ENCODE measurements around the gene HIBADH.

HIBADH gene

DNA sequence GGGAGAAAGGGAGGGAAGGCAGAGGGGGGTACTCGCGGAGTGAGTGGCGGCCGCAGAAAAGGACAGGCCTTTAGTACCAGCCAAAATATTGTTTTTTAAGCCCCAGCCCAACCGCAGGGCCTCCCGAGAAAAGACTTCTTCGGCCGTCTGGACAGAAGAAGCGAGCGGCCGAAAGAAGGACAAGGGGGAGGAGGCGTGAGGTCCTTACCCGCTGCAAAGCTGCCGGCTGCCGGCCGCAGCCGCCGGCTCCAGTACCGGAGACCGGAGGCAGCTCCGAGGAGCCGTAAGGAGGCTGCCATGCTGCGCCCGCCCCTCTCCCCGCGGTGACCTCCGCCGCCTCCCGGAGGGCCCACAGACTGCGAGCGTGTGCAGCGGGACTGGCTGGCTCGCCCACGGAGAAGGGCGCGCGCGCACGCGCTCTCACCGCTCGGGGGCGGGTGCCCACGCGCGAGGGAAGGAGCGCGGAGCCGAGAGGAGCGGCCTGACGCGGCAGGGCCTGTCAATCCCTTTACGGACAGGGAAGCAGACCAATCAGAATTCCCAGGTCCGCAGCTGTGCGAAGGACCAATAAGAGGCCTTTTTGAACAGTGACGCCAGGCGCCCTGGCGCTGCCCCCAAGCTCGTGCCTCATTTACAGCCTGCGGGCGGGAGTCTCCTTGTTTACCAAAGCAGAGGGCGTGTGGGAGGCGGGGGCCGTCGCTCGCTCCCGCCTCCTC, at the start of gene HIBADH:
Gene HIBADH (minus strand): TSS at position 394 of the 716 bp plus-strand sequence. CDS start 95 bp downstream, at position 299.
- DNase-seq, result peak; percentile 99

DNA sequence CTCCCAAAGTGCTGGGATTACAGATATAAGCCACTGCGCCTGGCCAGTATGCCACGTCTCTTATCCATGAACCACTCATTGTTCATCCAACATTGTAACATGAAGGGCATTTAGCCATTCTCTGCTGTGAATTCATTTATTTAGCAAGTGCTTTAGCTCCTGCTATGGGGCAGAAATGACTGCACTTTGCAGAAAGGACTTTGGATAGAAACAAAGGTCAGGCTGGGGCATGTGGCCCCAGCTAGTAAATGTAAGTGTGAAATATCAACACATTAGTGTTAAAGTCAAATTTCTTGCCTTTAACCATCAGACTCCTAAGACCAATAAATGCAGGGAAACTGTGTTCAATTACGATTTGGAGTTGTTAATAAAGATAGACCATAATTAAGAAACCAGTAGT, 49.5 kb upstream of the HIBADH start:
- DNase-seq, result no peak

- peak; percentile 59 for DNase-seq
Measured at GRCh38 chr7:27709137-27710075, 46.7 kb upstream of the HIBADH start.

DNA sequence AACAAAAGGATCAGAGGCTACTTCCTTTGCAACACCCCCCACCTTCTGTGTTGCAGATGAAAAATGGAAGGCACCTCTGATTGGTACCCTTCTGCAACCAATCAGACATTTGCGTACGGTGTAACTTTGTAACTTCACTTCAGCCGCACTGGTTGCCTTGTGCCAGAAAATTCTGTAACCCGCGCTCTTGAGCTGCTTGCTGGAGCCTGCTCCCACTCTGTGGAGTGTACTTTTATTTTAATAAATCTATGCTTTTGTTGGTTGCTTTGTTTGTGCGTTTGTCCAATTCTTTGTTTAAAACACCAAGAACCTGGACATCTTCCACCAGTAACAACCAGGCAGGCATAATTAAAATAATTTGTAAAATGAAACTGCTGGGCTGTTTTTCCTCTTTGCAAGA, 45.8 kb upstream of the HIBADH start:
- DNase-seq, result no peak

GRCh38 chr7:27705200-27705594, 42.5 kb upstream of the HIBADH start:
- DNase-seq, result no peak

DNA sequence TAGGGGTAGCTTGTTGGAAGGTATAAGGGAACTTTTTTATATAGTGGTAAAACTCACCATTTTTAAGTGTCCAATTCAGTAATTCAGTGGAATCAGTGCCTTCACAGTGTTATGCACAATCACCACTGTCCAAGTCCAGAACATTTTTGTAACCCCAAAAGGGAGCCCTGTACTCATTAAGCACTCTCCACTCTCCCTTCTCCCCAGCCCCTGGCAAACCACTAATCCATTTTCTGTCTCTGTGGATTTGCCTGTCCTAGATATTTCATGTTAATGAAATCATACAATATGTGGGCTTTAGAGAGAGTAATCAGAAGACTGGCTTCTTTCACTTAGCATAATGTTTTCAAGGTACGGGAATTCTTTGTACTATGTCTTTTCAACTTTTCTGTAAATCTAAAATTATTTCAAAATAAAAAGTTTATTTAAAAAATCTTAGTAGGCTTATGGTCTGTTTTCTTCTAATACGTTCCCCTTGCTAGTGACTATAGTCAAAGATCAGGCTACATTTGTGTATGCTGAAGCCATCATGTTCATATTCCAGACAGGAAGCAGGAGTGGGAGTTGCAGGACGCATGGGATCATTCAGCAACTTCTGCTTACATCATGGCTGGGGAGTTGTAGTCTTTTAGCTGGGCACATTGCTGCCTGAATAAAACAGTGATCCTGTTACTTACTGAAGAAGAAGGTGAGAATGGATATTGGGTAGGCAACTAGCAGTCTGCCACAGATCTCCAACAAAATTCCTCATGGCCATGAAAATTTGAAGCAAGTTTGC, 41.9 kb upstream of the HIBADH start:
- peak; percentile 37 for DNase-seq

- DNase-seq, result no peak
Measured at GRCh38 chr7:27703181-27703580, 40.5 kb upstream of the HIBADH start.

DNA sequence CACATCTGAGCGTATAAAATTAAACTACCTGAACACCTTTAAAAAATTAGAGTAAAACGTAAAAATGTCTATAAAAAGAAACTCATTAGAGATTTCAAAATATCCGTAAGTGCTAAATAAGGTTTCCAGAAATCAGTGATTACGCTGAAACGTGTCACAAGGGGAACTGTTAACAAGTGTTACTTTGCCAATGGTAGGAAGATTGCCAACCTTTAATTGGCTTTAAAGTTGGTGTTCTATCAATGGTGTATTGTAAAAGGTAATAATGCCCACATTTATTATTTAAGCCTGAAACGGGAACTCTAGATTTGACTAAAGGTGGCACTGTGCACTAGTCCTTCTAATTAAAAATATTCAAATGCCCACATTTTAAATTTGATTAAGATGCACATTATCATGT, 37.8 kb upstream of the HIBADH start:
- no peak for DNase-seq

DNA sequence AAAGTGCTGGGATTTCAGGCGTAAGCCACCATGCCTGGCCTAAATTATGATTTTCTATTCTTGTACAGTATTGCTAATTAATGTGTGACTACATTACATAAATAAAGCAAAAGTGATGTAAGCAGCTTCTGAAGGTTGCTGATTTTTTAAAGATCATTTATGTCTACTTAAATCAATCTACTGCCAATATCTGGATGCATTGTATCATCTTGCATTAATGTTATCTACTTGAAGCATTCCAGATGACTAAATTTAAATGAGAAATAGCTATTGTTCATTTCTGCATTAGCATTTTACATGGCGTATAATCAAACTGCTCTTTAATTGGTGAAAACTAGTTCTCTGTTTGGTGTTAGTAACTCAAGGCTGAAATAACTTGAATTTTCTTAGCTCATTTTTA, 37.1 kb upstream of the HIBADH start:
- DNase-seq, result no peak

DNA sequence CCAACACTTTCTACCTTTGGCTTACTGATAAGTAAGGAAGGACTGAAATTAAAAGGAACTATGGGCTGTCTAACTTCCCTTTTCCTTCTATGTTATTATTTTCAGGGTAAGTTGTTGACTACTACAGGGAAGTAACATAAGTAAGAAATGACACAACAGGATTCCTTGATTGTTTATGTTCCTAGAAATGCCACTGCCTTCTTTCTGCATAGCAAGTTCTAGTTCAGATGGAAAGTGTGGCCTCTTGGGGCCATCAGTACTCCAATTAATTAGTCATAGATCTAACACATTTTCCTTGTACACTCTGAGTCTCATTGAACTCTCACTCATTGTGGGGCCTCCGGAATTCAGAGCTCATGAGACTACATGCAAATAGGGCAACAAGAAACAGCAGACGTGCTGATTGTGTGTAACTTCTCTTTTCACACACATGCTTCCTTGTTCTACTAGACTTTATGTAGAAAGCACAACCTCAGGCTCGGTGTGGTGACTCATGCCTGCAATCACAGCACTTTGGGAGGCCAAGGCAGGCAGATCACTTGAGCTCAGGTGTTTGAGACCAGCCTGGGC, 35.3 kb upstream of the HIBADH start:
- peak; percentile 78 for DNase-seq

GRCh38 chr7:27695096-27695495, 32.4 kb upstream of the HIBADH start:
- DNase-seq, result no peak

DNA sequence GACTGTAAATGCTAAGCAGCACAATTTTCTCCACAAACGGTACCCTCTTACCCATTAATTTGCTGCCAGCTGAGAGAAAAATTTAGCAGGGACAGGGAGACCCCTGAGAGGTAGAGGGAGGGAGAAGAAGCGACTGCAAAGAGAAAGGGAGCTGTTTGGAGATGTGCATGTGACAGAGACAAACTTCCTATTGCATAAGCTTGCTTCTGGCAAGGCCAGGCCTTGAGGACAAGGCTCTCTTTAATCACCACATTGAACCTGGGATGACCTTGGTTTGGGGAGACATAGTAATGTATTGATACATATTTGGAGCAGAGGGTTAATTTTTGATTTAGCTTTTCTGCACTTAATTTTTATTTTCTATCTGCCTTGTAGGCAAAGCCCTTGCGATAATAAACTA, 31.1 kb upstream of the HIBADH start:
- peak; percentile 55 for DNase-seq

GRCh38 chr7:27690649-27691048, 28.0 kb upstream of the HIBADH start:
- DNase-seq, result no peak

- DNase-seq, result no peak
Measured at GRCh38 chr7:27689591-27690164, 27.0 kb upstream of the HIBADH start.

DNA sequence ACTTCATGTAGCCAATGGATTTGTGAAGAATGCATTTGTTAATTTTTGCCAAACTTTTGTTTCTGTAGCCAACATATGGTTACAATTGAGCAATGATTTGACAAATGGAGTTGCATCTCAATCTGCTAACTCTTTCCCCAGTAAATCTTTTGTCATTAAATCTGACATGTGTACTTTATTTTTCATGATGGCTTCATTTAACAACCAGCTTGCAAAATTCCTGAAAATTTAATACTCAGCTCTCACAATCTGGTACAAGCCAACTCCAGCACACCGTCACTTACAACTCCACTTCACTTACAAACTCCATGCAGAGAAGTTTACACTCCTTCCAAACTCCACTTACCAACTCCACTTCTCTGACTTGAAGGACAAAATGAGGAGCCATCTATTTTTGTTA, 26.5 kb upstream of the HIBADH start:
- no peak for DNase-seq

- DNase-seq, result no peak
Measured at GRCh38 chr7:27688646-27689045, 26.0 kb upstream of the HIBADH start.

DNA sequence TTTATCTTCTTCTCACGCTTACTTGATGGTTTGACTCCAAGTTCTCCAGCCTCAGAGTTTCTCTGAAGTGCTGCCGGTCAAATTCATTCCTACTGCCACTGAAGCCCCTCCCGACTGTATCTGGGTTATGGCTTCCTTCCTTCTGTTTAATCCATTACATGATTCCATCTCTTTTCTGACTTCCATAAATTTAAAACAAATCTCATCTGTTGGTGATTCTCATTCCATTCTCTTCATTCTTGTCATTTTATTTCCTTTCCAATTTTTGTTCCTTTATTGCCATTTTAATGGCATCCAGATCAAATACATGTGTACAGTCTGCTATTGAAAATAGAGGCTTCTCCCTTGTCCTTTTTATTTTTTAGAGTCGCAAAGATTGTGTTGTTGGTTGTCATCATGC, 25.4 kb upstream of the HIBADH start:
- DNase-seq, result no peak

GRCh38 chr7:27686315-27686714, 23.6 kb upstream of the HIBADH start:
- no peak for DNase-seq

GRCh38 chr7:27685893-27686292, 23.2 kb upstream of the HIBADH start:
- no peak for DNase-seq

DNA sequence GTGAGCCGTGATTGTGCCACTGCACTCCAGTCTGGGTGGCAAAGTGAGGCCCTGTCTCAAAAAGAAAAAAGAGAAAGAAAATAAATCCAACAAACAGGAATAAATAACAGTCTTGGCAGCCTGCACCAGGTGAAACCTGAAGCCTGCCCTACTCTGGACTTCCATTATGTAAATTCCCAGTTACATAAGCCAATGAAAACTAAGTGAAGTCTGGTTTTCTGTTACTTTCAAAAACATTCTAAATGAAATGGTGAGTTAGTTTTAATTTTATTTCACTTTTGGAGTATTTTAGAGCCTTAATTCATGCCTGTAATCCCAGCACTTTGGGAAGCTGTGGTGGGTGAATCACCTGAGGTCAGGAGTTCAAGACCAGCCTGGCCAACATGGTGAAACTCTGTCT, 22.5 kb upstream of the HIBADH start:
- no peak for DNase-seq

DNA sequence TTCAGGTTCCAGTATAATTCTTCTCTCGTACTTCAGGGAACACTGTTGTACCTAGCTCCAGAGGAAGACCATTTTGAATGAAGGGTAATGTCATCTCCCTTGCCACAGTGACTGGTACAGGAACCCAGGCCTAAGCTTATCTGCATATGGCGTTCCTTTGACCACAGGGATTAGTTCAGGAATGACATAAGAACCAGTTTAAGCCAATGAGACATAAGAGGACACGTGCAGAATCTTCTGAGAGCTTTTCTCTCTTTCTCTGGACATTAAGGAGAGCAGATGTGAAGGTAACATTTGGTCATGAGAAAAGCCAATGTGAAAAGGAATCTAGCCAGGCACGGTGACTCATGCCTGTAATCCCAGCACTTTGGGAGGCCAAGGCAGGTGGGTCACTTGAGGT, 21.8 kb upstream of the HIBADH start:
- no peak for DNase-seq

- no peak for DNase-seq
Measured at GRCh38 chr7:27680610-27681009, 17.9 kb upstream of the HIBADH start.
